C4-2B (cell line): Measurements from ENCODE around the gene BTBD9.

Experiments used
- ZFX ChIP-seq: fragments of 450-650 bp; IDR thresholded peaks from 2 replicates; pipeline ENCODE4 v1.6.1; 2017
- TF ChIP-seq, protein P1 (sequence below): fragments of 450-650 bp; conservative IDR thresholded peaks from 2 replicates; pipeline ENCODE4 v1.5.1; 2017; ENCODE audit warnings: mild to moderate bottlenecking

- TF ChIP-seq, protein P1, sequence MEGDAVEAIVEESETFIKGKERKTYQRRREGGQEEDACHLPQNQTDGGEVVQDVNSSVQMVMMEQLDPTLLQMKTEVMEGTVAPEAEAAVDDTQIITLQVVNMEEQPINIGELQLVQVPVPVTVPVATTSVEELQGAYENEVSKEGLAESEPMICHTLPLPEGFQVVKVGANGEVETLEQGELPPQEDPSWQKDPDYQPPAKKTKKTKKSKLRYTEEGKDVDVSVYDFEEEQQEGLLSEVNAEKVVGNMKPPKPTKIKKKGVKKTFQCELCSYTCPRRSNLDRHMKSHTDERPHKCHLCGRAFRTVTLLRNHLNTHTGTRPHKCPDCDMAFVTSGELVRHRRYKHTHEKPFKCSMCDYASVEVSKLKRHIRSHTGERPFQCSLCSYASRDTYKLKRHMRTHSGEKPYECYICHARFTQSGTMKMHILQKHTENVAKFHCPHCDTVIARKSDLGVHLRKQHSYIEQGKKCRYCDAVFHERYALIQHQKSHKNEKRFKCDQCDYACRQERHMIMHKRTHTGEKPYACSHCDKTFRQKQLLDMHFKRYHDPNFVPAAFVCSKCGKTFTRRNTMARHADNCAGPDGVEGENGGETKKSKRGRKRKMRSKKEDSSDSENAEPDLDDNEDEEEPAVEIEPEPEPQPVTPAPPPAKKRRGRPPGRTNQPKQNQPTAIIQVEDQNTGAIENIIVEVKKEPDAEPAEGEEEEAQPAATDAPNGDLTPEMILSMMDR, result no peak
- no peak for TF ChIP-seq ZFX
Observed at GRCh38 chr6:38443352-38444144, 196.2 kb downstream of the BTBD9 start.
